Epithelial cell of proximal tubule (primary cell): ENCODE measurements around the gene USF2. TPM values are rescaled to one million over a fixed set of nuclear protein-coding genes. Genes with fewer than 3 reads are reported as not detected.

Experiments
- DNase-seq: peaks from one replicate; pipeline ENCODE4 v3.0.0-alpha.2; 2011; ENCODE audit warnings: low read depth
- H3K4me3 ChIP-seq: 2 replicates; pipeline ENCODE4 v1.5.1; 2011; ENCODE audit warnings: low read depth, mild to moderate bottlenecking, low read length
- total RNA-seq: library from RNA; depleted of rRNA; stranded (reverse); fragments of >200 nt; gene quantifications from 2 replicates; pipeline ENCODE4 v1.2.3, GENCODE V29; 2015
- TF ChIP-seq, protein P1 (sequence below): conservative IDR thresholded peaks from 2 replicates; pipeline ENCODE4 v1.5.1; 2012; ENCODE audit warnings: low read depth, mild to moderate bottlenecking, low read length

The USF2 gene
- total RNA-seq, 1 donor from 2014 or later = 62.9 TPM

DNA sequence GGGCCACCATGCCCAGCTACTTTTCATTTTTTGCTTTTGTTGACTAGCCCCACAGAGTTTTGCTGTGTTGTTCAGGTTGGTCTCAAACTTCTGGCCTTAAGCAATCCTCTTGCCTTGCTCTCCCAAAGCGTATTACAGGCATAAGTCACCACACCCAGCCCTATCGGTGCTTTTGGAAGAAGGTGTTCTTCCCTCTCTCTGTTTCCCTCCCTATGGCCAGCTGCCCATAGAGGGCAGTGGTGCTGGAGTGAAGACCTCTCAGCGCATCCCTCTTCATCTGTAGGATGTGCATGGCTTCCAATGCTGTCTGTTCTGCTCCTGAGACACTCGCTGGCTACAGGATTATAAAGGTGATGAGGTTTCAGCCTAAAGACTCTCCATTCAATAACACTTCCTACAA is 58.9 kb downstream of the USF2 start:
- TF ChIP-seq, protein P1, sequence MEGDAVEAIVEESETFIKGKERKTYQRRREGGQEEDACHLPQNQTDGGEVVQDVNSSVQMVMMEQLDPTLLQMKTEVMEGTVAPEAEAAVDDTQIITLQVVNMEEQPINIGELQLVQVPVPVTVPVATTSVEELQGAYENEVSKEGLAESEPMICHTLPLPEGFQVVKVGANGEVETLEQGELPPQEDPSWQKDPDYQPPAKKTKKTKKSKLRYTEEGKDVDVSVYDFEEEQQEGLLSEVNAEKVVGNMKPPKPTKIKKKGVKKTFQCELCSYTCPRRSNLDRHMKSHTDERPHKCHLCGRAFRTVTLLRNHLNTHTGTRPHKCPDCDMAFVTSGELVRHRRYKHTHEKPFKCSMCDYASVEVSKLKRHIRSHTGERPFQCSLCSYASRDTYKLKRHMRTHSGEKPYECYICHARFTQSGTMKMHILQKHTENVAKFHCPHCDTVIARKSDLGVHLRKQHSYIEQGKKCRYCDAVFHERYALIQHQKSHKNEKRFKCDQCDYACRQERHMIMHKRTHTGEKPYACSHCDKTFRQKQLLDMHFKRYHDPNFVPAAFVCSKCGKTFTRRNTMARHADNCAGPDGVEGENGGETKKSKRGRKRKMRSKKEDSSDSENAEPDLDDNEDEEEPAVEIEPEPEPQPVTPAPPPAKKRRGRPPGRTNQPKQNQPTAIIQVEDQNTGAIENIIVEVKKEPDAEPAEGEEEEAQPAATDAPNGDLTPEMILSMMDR = peak; percentile 39
- no peak for DNase-seq

DNA sequence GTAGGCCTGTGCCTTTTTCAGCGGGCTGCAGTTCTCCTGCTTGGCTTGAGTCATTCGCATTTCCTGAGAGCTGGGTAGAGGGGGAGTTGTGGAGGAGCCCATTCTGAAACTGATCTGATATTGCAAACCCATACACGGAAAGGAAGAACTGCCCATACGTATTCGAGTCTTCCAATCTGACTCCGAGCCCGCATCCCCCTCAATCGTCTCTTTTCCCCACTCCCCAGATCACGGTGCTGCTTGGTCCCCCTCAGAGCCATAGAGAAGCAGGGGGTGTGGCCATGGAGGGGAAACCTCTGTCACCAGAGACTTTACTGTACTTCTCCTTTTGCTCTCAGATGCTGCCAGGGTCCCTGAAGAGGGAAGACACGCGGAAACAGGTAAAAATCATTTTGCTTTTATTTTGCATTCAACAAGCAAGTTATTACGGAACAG is 60.1 kb downstream of the USF2 start, which contains the start of gene CD22:
Gene CD22 (plus strand): TSS at position 337 of the 435 bp plus-strand sequence. CDS start 2,854 bp downstream, outside the sequence.
- no peak within 1 kb of the TSS for H3K4me3 ChIP-seq
- TF ChIP-seq, protein P1 = no peak
- DNase-seq = no peak

More for the DNA sequence above, 58.9 kb downstream of the USF2 start:
- H3K4me3 ChIP-seq = no peak overlapping the region

DNA sequence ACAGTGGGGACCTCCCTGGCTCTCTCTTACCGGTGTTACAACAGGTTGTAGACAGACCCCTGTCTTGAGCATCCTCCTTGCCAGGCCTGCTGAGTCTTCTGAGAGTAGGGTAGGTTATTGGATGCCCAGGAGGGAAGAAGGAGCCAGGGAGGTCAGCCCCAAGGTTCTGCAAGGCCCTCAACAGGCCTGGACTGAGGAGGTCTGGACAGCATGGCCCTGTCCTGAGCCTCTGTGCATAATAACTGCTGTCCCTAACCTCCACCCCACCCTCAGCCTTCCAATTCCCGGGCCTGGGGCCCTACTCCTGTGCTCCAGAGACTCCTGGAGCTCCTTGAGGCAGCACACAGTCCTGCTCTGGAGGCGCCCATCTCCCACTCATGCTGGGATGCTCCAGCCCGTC is 60.6 kb downstream of the USF2 start:
- DNase-seq = no peak
- no peak overlapping the region for H3K4me3 ChIP-seq
- TF ChIP-seq, protein P1 = no peak

Other genes starting within 250 kb of the USF2 start
- 1.3 and 1.5 TPM in 2 replicates for gene SCN1B, start 238.5 kb upstream of the USF2 start, total RNA-seq
- 2.0 TPM in 1 of 2 replicates, not detected in the other for gene HPN, start 227.2 kb upstream of the USF2 start, total RNA-seq
- gene FXYD3, start 153.1 kb upstream of the USF2 start, total RNA-seq = 1.0 TPM in 1 of 2 replicates, not detected in the other
- gene LGI4, start 133.9 kb upstream of the USF2 start, total RNA-seq = not detected in 2 replicates
- gene FXYD1, start 130.1 kb upstream of the USF2 start, total RNA-seq = not detected in 2 replicates
- gene FXYD7, start 125.7 kb upstream of the USF2 start, total RNA-seq = not detected in 2 replicates
- 107 and 167 TPM in 2 replicates for gene FXYD5, start 114.2 kb upstream of the USF2 start, total RNA-seq
- gene FAM187B, start 40.2 kb upstream of the USF2 start, total RNA-seq = not detected in 2 replicates
- gene LSR, start 20.0 kb upstream of the USF2 start, total RNA-seq = 97.1 and 106 TPM in 2 replicates
- gene HAMP, start 13.6 kb downstream of the USF2 start, total RNA-seq = not detected in 2 replicates
- 3.8 TPM in 1 of 2 replicates, not detected in the other for gene MAG, start 23.2 kb downstream of the USF2 start, total RNA-seq
- gene CD22, start 60.2 kb downstream of the USF2 start, total RNA-seq = 0.23 and 4.8 TPM in 2 replicates
- gene FFAR1, start 78.9 kb downstream of the USF2 start, total RNA-seq = 0.06 TPM in 1 of 2 replicates, not detected in the other
- gene FFAR3, start 89.5 kb downstream of the USF2 start, total RNA-seq = not detected in 2 replicates
- gene GPR42, start 102.1 kb downstream of the USF2 start, total RNA-seq = not detected in 2 replicates
- not detected in 2 replicates for gene FFAR2, start 179.3 kb downstream of the USF2 start, total RNA-seq
- not detected in 2 replicates for gene KRTDAP, start 221.5 kb downstream of the USF2 start, total RNA-seq
- 195 and 200 TPM in 2 replicates for gene DMKN, start 244.7 kb downstream of the USF2 start, total RNA-seq